ENCODE results near the gene AHNAK2.
"Not testable (repeated sequence)": the region's sequence is repeated elsewhere in the genome, so short reads cannot be mapped to it uniquely, and the experiment has no call there.

DNA sequence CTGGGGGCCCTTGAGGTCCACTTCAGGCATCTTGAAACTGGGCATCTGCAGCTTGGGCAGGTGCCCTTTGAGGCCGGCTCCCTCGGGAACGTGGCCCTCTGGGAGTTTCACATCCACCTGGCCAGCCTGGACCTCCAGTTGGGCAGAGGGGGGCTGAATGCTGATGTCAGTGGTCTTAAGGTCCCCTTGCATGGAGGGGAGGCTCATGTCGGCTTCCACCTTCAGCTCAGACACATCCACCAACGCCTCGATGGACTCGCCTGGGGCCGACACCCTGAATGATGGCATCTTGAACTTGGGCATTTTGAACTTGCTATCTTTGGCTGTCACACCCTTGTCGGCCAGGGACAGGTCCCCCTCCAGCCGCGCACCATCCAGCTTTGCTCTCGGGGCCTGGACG, 31.0 kb downstream of the AHNAK2 start:
- not testable (repeated sequence) for TF ChIP-seq ZNF274 (IDR thresholded peaks at IDR 0.05; ENCODE audit: low read length); ZNF274 (tag by site-specific recombination; IDR thresholded peaks at IDR 0.05; ENCODE audit: borderline replicate concordance); ZNF140 (tag by site-specific recombination; IDR thresholded peaks at IDR 0.05); ZBTB7A (tag by site-specific recombination; IDR thresholded peaks at IDR 0.05; ENCODE audit: low read depth)
- TF ChIP-seq, protein P1, sequence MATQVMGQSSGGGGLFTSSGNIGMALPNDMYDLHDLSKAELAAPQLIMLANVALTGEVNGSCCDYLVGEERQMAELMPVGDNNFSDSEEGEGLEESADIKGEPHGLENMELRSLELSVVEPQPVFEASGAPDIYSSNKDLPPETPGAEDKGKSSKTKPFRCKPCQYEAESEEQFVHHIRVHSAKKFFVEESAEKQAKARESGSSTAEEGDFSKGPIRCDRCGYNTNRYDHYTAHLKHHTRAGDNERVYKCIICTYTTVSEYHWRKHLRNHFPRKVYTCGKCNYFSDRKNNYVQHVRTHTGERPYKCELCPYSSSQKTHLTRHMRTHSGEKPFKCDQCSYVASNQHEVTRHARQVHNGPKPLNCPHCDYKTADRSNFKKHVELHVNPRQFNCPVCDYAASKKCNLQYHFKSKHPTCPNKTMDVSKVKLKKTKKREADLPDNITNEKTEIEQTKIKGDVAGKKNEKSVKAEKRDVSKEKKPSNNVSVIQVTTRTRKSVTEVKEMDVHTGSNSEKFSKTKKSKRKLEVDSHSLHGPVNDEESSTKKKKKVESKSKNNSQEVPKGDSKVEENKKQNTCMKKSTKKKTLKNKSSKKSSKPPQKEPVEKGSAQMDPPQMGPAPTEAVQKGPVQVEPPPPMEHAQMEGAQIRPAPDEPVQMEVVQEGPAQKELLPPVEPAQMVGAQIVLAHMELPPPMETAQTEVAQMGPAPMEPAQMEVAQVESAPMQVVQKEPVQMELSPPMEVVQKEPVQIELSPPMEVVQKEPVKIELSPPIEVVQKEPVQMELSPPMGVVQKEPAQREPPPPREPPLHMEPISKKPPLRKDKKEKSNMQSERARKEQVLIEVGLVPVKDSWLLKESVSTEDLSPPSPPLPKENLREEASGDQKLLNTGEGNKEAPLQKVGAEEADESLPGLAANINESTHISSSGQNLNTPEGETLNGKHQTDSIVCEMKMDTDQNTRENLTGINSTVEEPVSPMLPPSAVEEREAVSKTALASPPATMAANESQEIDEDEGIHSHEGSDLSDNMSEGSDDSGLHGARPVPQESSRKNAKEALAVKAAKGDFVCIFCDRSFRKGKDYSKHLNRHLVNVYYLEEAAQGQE (tag by site-specific recombination; IDR thresholded peaks at IDR 0.05), result not testable (repeated sequence)

All from HEK293 (cell line).